GM04504 (cell line): ENCODE results near the gene SLC49A4.

Source experiments
- DNase-seq: peaks from one replicate; pipeline ENCODE4 v3.0.0-alpha.2; 2012; ENCODE audit warnings: low read depth

Gene SLC49A4

DNA sequence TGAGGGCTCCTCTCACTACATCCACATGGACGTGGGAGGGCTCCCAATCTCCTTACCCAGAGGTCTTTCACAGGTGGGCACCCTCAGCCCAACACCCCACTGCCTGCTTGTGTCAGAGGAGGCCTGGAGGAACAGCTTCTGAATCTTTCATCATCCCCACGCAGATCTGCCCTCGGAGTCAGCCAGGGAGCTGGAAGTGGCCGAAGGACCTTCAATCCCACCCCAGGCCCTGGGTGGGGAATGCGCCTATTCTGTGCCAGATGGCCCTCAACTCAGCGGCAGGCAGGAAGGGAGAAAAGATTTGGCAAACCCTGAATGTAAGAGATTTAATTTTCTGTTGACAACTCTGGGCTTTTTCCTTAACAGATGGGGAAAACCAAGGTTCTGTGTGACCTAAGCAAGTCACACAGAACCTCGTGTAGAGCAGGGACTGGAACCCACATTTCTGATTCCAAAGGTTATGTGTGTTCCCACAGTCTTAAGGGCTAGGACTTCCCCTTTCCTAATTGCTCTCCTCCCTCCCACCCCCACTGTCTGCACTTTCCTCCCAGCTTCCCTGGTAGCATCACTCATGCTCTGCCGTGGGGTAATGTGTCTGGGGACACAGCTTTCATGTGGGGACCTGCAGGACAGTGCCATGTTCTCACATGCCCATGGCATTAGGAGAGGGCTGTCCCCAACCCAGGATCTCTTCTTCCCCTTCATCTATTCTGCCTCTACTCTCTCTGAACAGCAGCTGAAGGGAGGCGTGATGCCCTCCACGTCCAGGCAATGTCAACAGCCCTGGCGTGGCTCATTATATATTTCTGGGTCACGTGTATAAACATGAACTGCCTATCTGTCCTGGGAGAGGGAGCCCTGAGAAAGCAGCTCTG is 134.6 kb downstream of the SLC49A4 start:
- DNase-seq = no peak

DNA sequence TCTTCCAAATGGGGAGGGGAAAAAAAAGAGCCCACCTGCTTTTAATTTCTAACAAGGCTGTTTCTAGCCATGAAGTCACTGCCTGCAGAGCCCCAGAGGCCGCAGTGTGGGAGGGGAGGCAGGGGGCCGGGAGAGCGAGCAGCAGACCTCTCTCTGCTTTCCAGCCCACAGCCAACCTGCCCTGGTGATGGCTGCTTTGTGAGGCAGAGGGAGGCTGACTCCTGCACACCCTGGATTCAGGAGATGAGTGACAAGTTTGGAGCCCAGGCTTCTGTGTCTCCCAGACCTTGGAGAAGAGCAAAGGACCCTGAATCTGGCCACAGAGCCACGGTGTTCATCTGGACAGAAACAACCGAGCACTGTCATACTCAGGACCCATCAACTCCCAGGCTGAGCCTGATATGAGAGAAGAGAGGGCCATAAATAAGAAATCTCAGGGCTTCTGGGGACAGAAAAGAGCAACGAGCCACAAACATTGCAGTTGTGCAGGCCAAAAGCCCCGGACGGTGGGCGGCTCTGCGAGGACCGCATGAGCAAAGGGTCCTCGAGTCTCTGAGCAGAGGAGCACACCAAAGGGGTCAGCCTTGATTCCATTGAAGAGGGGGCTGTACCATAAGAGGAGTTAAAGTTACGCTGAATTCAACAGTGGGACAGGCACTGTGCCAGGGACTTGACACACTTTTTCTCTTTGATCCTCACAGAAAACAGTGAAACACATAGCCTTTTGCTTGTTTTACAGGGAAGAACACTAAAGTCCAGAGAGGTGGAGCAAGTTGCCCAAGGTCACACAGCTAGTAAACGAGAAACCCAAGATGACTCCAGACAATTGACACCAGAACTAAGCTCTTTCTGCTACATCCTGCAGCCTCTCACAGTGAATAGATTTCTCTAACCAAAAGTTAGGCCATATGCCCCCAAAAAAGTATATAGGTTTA is 135.5 kb downstream of the SLC49A4 start:
- DNase-seq = no peak
